Activated effector memory CD4-positive, alpha-beta T cell treated with Interleukin-2 at 50 U/mL for 16 hours (primary cell): Measurements from ENCODE around the gene GRM8.

Experiments
- DNase-seq: peaks from one replicate; pipeline ENCODE4 v3.0.0-alpha.2; 2020

The GRM8 gene

GRCh38 chr7:127230192-127230925, 22.4 kb downstream of the GRM8 start:
- no peak for DNase-seq

GRCh38 chr7:127226685-127227374, 25.9 kb downstream of the GRM8 start:
- no peak for DNase-seq

- no peak for DNase-seq
These were observed 31.0 kb downstream of the GRM8 start for GRCh38 chr7:127221731-127222130.

GRCh38 chr7:127214956-127215718, 37.6 kb downstream of the GRM8 start:
- DNase-seq: no peak

GRCh38 chr7:127209886-127210285, 42.9 kb downstream of the GRM8 start:
- DNase-seq: no peak

GRCh38 chr7:127208860-127209259, 43.9 kb downstream of the GRM8 start:
- no peak for DNase-seq

- no peak for DNase-seq
These were observed 44.4 kb downstream of the GRM8 start for GRCh38 chr7:127208351-127208750.

GRCh38 chr7:127207806-127208205, 44.9 kb downstream of the GRM8 start:
- no peak for DNase-seq

GRCh38 chr7:127207230-127207629, 45.5 kb downstream of the GRM8 start:
- DNase-seq: no peak

GRCh38 chr7:127194571-127194970, 58.2 kb downstream of the GRM8 start:
- DNase-seq: no peak

GRCh38 chr7:127189886-127190285, 62.9 kb downstream of the GRM8 start:
- DNase-seq: no peak

GRCh38 chr7:127189074-127189473, 63.7 kb downstream of the GRM8 start:
- DNase-seq: no peak

GRCh38 chr7:127187740-127188139, 65.0 kb downstream of the GRM8 start:
- DNase-seq: no peak

- no peak for DNase-seq
These were observed 66.1 kb downstream of the GRM8 start for GRCh38 chr7:127186686-127187085.

- no peak for DNase-seq
These were observed 75.6 kb downstream of the GRM8 start for GRCh38 chr7:127177156-127177555.

- DNase-seq: no peak
These were observed 90.4 kb downstream of the GRM8 start for GRCh38 chr7:127162366-127162765.

- no peak for DNase-seq
These were observed 94.1 kb downstream of the GRM8 start for GRCh38 chr7:127158659-127159058.

- no peak for DNase-seq
These were observed 97.8 kb downstream of the GRM8 start for GRCh38 chr7:127154958-127155357.

- no peak for DNase-seq
These were observed 98.6 kb downstream of the GRM8 start for GRCh38 chr7:127154101-127154500.

- no peak for DNase-seq
These were observed 99.4 kb downstream of the GRM8 start for GRCh38 chr7:127153315-127153714.

- no peak for DNase-seq
These were observed 100.3 kb downstream of the GRM8 start for GRCh38 chr7:127152423-127152822.

GRCh38 chr7:127151379-127151778, 101.4 kb downstream of the GRM8 start:
- no peak for DNase-seq

- no peak for DNase-seq
These were observed 102.2 kb downstream of the GRM8 start for GRCh38 chr7:127150543-127150942.
